OCI-LY1 (cell line): Measurements from ENCODE around the gene LIPC.

Experiments used
- H2AFZ ChIP-seq: fragments of 200-600 bp; sonication (generic), shearing (Covaris generic); 2 replicates; pipeline ENCODE4 v1.6.0; 2014; ENCODE audit warnings: antibody characterized with exemption, mild to moderate bottlenecking, low read length
- H3F3A ChIP-seq: fragments of 200-600 bp; sonication (generic), shearing (Covaris generic); 2 replicates; pipeline ENCODE4 v1.6.0; 2014; ENCODE audit warnings: mild to moderate bottlenecking, antibody characterized with exemption, low read length, moderate library complexity; ENCODE audit not compliant: insufficient read depth
- H3K27ac ChIP-seq: fragments of 200-600 bp; sonication (generic); 2 replicates; pipeline ENCODE4 v1.5.1; 2014; ENCODE audit warnings: low read length, mixed run types, mild to moderate bottlenecking, low read depth; ENCODE audit not compliant: poor library complexity, severe bottlenecking
- H3K27me3 ChIP-seq: fragments of 200-600 bp; sonication (generic); 2 replicates; pipeline ENCODE4 v1.6.0; 2014; ENCODE audit warnings: antibody characterized with exemption, mild to moderate bottlenecking, low read length, moderate library complexity; ENCODE audit not compliant: insufficient read depth
- H3K36me3 ChIP-seq: fragments of 200-600 bp; sonication (generic); 2 replicates; pipeline ENCODE4 v1.6.1; 2014; ENCODE audit warnings: mild to moderate bottlenecking, antibody characterized with exemption, low read length, moderate library complexity, mixed read lengths; ENCODE audit not compliant: insufficient read depth
- H3K4me1 ChIP-seq: fragments of 200-600 bp; sonication (generic); 2 replicates; pipeline ENCODE4 v1.5.1; 2014; ENCODE audit warnings: mild to moderate bottlenecking, low read length, moderate library complexity; ENCODE audit not compliant: insufficient read depth, severe bottlenecking
- H3K4me2 ChIP-seq: fragments of 200-600 bp; sonication (generic), shearing (Covaris generic); 2 replicates; pipeline ENCODE4 v1.6.1; 2014; ENCODE audit warnings: low read length
- H3K4me3 ChIP-seq: fragments of 200-600 bp; sonication (generic); 2 replicates; pipeline ENCODE4 v1.5.1; 2014; ENCODE audit warnings: low read length, low read depth, mild to moderate bottlenecking, mixed read lengths; ENCODE audit not compliant: poor library complexity, severe bottlenecking
- H3K79me2 ChIP-seq: fragments of 200-600 bp; shearing (Covaris generic); 2 replicates; pipeline ENCODE4 v1.6.1; 2016; ENCODE audit warnings: mixed run types, low read length, mixed read lengths; ENCODE audit not compliant: insufficient read depth
- H3K9ac ChIP-seq: fragments of 200-600 bp; sonication (generic), shearing (Covaris generic); 2 replicates; pipeline ENCODE4 v1.6.1; 2014; ENCODE audit warnings: mild to moderate bottlenecking, low read length, mixed read lengths
- H3K9me2 ChIP-seq: fragments of 200-600 bp; sonication (generic), shearing (Covaris generic); 2 replicates; pipeline ENCODE4 v1.6.1; 2014; ENCODE audit warnings: low read depth, mild to moderate bottlenecking, low read length, mixed read lengths
- H3K9me3 ChIP-seq: fragments of 200-600 bp; shearing (Covaris generic); 2 replicates; pipeline ENCODE4 v1.6.1; 2014; ENCODE audit warnings: low read length, mixed read lengths
- H4K20me1 ChIP-seq: fragments of 200-600 bp; sonication (generic), shearing (Covaris generic); 2 replicates; pipeline ENCODE4 v1.6.0; 2016; ENCODE audit warnings: mild to moderate bottlenecking, low read length; ENCODE audit not compliant: insufficient read depth
- CTCF ChIP-seq: fragments of 200-600 bp; sonication (generic), shearing (Covaris generic); IDR thresholded peaks from 2 replicates; pipeline ENCODE4 v1.5.1; 2017; ENCODE audit warnings: mild to moderate bottlenecking, antibody characterized with exemption, low read length, moderate library complexity, mixed read lengths
- EZH2 ChIP-seq: fragments of 200-600 bp; sonication (generic), shearing (Covaris generic); IDR thresholded peaks from 2 replicates; pipeline ENCODE4 v1.8.0; 2017; ENCODE audit warnings: borderline replicate concordance, mixed run types, mild to moderate bottlenecking, antibody characterized with exemption, low read length, moderate library complexity, mixed read lengths

Gene LIPC

GRCh38 chr15:58572521-58572920 lies 140.7 kb downstream of the LIPC start:
- Histone ChIP-seq H3K4me1 (peaks cover 39% of the 10 kb centered on the region), H3K4me2 (no peak overlapping the region), H3F3A (no peaks in the 10 kb centered on the region), H3K27me3 (no peaks in the 10 kb centered on the region), H3K36me3 (no peaks in the 10 kb centered on the region), H3K79me2 (no peaks in the 10 kb centered on the region), H3K9me3 (no peaks in the 10 kb centered on the region), H4K20me1 (no peaks in the 10 kb centered on the region), H3K9ac (no peak overlapping the region), H3K9me2 (no peaks in the 10 kb centered on the region), H3K27ac (no peak overlapping the region), H2AFZ (no peak overlapping the region), H3K4me3 (no peak overlapping the region)
- no peak for TF ChIP-seq EZH2
- no peak for TF ChIP-seq CTCF

DNA sequence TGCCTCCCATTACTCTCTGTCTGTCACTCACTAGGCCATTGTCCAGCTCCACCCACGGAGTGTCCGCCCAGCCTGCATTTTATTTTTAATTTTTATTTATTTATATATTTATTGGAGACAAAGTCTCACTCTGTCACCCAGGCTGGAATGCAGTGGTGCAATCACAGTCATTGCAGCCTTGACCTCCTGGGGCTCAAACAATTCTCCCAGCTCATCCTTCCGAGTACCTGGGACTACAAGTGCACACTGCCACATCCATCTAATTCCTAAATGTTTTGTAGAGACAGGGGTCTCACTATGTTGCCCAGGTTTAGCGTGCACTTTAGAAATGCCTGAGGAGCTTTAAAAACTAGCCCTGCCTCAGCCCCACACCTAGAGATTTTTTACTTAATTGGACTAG lies 141.5 kb downstream of the LIPC start:
- Histone ChIP-seq H4K20me1 (no peaks in the 10 kb centered on the region), H3K4me1 (peaks cover 31% of the 10 kb centered on the region), H3K27me3 (no peaks in the 10 kb centered on the region), H3K36me3 (no peaks in the 10 kb centered on the region), H2AFZ (no peak overlapping the region), H3K79me2 (no peaks in the 10 kb centered on the region), H3K27ac (no peak overlapping the region), H3K9ac (no peak overlapping the region), H3K4me2 (no peak overlapping the region), H3K4me3 (no peak overlapping the region), H3F3A (no peaks in the 10 kb centered on the region), H3K9me3 (no peaks in the 10 kb centered on the region), H3K9me2 (no peaks in the 10 kb centered on the region)
- TF ChIP-seq EZH2 (no peak), CTCF (no peak)

- Histone ChIP-seq H3K36me3 (no peaks in the 10 kb centered on the region), H3K79me2 (no peaks in the 10 kb centered on the region), H2AFZ (no peak overlapping the region), H3K9me2 (no peaks in the 10 kb centered on the region), H3K27ac (peak overlapping the region; percentile 84), H3K9me3 (no peaks in the 10 kb centered on the region), H3K9ac (peak overlapping the region; percentile 32; the same call in 1 of the 2 replicates), H3K27me3 (no peaks in the 10 kb centered on the region), H3K4me2 (peak overlapping the region; percentile 31; the same call in 1 of the 2 replicates), H3F3A (no peaks in the 10 kb centered on the region), H4K20me1 (no peaks in the 10 kb centered on the region), H3K4me3 (no peak overlapping the region), H3K4me1 (peaks cover 24% of the 10 kb centered on the region)
- TF ChIP-seq CTCF (no peak), EZH2 (no peak)
Measured at GRCh38 chr15:58574631-58575030, 142.8 kb downstream of the LIPC start.
